T follicular helper cell (primary cell): ENCODE measurements around the gene IFT81.
"Not testable (repeated sequence)": the region's sequence is repeated elsewhere in the genome, so short reads cannot be mapped to it uniquely, and the experiment has no call there.

Source experiments
- DNase-seq: peaks from one replicate; pipeline ENCODE4 v3.0.0-alpha.2; 2020; ENCODE audit warnings: low read depth
- total RNA-seq, 2 experiments: gene quantifications; one replicate each; lab custom pipeline; 2026; lab: John Stamatoyannopoulos, UW

Gene IFT81, protein sequence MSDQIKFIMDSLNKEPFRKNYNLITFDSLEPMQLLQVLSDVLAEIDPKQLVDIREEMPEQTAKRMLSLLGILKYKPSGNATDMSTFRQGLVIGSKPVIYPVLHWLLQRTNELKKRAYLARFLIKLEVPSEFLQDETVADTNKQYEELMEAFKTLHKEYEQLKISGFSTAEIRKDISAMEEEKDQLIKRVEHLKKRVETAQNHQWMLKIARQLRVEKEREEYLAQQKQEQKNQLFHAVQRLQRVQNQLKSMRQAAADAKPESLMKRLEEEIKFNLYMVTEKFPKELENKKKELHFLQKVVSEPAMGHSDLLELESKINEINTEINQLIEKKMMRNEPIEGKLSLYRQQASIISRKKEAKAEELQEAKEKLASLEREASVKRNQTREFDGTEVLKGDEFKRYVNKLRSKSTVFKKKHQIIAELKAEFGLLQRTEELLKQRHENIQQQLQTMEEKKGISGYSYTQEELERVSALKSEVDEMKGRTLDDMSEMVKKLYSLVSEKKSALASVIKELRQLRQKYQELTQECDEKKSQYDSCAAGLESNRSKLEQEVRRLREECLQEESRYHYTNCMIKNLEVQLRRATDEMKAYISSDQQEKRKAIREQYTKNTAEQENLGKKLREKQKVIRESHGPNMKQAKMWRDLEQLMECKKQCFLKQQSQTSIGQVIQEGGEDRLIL
- total RNA-seq = 3.2 to 5.2 reads per million in 2 experiments

DNA sequence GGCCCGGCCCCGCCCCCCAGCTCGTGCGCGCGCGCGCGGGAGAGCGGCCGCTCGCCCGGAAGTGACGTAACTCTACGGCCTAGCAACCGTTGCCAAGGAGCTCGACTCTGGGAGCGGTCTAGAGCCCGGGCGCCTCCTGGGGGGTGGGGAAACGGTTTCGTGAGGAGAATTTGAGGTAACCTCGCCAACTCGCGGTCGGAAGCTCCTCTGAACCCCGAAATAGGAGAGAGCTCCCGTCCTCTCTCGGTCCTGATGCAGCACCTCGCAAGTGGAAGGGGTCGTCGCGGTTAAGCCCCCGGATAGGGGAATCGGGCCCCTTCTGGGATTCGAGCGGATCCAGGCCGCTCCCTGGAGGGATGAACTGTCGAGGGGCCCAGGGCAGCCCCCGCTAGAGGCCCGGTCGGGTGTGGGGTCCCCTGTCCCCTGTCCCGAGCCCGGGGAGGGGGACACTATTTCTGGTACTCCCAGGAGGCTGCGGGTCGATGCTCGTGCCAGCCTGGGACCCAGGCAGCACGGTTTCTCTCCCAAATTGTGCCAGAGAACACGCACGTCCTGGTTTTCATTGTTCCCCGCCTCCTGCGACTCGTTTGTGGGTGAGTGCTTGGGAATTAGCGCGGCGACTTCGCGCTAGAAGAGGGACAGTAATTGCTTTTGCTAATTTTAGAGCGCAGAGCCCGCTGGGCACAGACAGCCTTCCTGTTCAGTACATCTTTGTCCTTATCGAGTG is at the start of gene IFT81:
Gene IFT81 (plus strand): TSS at position 89 of the 727 bp plus-strand sequence. CDS start 3,024 bp downstream, outside the sequence.
- DNase-seq = peak; percentile 97

DNA sequence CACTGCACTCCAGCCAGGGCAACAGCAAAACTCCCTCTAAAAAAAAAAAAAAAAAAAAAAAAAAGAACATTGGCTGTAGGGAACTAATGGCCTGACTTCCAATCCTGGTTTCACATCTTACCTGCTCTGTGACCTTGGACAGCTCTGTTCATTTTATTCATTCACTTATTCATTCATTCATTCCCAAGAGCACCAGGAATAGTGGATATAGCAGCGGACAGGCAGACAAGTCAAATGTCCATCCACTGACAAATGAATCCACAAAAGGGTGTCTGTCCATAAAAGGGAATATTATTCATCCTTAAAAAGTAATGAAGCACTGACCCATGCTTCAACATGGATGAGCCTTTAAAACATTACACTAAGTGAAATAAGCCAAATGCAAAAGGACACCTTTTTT is 48.3 kb upstream of the IFT81 start:
- no peak for DNase-seq

DNA sequence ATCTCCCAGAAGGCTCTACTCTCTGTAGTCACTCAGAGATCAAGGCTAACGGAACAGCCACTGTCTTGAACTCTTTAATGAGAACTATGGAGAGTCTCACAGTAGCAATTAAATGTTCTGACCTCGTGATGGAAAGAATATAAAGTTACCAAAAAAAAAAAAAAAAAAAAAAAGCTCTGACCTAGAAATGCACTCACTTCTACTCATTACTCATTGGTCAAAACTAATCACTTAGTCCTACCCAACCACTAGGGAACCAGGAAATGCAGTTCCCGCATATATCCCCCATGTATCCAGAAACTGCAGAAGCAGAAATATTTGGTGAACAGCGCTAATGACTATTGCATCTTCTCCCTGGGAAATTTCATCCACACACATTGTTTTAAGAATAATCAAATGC is 46.4 kb upstream of the IFT81 start:
- DNase-seq = no peak

DNA sequence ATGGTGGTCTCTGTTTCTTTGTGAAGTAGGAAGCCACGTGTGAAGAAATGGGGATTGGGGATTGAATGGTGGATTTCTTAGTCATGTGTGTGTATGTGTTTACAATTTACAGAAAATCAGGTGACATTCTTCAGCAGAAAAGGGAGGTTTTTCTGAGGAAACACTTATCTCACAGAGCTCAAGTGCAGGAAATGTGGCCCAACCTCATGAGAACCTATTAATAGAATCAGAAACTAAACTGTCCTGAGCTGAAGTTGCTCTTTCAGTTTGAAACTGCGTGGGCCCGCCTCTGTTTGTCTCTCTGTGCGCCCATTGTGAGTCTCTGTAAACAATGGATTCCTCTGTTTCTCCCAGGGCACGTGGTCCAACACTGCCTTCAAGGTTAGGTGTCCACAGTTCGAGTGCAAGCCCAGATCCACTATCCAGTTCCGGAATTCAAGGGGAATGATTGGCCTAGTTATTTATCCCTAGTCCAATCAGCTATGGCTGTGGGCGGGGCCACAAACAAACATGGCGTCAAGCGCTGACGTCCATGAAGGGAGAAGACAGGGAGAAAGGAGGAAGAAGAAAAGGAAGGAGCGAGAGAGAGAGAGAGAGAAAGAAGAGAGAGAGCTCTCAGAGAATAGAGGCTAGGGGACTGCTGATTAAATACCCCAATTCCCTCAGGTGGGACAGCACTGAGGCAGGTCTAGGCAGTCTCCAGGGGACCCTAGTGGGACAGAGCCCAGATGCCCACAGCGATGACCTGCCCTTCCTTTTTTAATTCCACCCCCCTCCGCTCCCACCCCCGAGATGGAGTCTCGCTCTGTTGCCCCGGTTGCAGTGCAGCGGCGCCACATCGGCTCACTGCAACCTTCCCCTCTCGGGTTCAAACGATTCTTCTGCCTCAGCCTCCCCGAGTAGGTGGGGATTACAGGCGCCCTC is 44.4 kb upstream of the IFT81 start:
- DNase-seq = peak; percentile 54

DNA sequence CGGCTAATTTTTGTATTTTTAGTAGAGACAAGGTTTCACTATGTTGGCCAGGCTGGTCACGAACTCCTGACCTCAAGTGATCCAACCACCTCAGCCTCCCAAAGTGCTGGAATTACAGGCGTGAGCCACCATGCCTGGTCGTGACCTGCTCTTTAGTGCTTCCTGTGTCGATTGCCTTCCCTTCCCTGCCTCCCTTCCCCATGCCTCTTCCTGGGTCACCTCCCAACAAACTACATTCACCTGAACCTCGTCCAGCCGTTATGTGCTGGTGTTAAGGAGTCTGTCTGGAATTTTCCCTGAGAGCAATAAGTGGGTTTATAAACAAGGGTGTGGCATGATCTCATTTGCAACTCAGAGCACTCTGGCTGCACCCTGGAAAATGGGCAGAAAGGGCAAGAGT is 43.7 kb upstream of the IFT81 start:
- no peak for DNase-seq

DNA sequence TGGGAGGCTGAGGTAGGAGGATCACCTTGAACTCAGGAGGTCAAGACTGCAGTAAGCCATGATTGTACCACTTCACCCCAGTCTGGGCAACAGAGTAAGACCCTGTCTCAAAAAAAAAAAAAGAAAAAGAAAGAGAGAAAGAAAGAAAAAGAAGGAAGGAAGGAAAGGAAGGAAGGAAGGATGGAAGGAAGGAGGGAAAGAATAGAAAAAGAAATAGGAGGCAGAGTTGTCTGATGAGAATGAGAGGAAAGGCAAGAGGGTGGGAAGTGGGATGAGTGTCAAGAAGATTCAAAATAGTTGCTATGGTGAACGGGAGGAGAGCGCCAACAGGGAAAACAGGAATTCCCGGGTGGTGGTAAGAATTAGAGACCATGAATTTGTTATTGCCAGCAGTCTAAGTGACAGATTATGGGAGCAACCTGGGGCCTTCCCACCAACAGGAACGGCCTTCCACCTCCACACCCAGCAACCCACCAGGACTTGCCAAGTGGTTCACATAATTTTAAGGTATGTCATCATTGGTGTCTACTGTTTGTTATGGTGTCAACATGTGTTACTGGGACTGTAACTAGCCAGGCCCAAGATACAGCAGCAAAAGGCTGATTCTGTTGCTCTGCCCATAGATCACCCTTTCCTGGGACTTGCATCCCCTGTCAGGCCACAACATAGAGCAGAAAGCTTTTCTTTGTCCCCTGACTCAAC is 39.7 kb upstream of the IFT81 start:
- no peak for DNase-seq

DNA sequence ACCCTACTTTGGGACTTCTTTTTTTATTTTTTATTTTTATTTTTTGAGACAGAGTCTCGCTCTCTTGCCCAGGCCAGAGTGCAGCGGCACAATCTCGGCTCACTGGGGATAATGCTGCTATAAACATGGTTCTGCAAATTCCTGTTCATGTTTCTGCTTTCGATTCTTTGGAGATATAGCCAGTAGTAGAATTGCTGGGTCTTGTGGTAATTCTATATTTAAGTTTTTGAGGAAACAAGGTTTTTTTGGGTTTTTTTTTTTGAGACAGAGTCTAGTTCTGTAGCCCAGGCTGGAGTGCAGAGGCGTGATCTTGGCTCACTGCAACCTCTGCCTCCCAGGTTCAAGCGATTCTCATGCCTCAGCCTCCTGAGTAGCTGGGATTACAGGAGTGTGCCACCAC is 35.9 kb upstream of the IFT81 start:
- DNase-seq = not testable (repeated sequence)

DNA sequence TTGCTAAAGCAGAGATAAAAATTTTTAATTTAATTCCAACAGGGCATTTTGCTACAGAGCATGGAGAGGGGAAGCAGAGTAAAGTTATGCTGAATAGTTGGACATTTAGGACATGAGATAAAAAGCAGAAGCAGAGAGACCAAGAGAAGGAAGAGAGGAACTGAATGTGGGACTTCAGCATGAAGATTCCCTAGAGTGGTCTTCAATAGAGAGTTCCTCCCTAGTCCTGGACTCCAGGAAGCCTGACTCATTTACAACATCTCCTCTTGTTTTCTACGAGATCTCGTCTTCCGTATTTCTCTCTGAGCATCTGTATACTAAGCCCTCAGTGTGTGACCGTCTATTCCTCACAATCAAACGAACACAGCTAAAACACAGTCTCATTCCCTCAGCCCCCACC is 35.2 kb upstream of the IFT81 start:
- DNase-seq = no peak

DNA sequence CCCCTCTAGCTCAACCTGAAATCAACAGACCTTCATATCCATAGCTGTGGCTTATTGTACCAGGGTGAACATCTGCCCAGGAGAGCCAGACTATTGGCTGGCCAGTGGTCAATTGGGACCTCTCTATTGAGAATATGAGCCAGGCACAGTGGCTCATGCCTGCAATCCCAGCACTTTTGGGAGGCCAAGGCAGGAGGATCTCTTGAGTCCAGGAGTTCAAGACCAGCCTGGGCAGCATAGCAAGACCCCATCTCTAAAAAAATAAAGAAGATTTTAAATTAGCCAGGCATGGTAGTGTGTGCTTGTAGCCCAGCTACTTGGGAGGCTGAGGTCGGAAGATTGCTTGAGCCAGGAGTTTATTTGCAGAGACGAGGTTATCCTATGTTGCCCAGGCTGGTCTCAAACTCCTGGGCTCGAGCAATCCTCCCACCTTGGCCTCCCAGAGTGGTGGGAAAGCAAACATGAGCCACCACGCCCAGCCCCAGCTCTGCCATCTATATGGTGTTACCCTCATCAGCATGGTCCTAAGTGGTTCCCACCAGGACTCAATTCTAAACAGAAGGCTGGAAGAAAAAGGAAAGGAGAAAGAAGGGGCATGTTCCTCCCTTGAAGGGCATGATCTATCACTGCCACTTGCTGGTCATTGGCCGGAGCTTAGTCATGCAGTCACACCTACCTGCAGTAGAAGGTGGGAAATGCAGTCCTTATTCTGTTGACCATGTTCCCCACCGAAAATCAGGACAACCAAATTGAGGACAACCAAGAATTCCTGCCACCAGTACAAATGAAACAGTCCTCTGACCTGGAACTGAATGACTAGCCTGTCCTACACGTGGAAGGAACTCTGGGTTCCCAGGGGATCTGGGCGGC is 33.7 kb upstream of the IFT81 start:
- DNase-seq = no peak

DNA sequence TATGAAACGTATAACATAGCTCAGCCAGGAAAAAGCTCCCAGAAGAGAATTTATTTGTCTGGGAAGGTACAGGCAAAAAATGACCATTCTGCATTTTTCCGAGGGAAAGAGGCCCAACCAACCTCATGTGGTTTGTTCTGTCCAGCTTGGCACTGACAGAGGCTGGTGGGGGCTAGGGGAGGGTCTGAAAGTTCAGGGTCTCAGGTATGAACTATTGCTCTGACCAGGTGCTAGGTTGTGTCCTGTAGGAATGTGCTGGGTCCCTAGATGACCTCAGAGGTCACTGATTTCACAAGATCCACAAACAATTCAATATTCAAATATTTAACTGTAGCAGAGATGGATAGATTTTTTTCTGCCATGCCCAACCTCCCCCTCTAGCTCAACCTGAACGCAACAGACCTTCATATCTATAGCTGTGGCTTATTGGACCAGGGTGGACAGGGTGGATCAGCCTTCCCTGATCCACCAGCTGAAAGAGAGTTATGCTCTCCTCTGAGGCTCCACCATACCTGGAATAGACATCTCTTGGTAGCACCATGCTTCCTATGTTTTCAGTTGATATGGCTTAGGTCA is 32.9 kb upstream of the IFT81 start:
- no peak for DNase-seq

DNA sequence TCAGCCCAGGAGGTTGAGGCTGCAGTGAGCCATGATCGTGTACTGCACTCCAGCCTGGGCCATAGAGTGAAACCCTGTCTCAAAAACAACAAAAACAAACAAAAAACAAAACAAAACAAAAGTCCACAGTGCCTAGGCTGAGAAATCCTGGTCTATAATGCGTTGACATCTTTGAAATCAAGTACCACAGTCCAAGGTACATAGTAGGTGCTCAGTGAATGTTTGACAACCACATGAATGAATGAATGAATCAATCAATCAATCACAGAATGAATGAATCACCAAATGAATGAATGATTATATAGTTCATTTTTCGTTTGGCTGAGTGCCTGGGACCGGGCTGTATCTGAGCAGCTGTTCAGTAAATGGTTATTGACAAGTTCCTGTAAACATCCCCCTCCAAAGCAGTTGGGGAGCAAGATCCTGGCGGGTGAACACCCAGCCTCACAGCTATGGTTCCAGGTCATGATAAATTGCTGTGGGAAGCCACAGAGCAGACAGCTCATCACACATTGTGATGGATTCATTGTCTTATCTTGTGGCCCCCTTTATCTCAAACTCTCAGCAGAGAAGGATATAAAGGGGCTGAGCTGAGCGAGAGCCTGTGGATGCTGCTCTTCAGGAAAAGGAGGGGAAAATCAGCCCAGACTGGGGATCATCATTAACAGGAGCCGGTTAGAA is 30.4 kb upstream of the IFT81 start:
- no peak for DNase-seq

DNA sequence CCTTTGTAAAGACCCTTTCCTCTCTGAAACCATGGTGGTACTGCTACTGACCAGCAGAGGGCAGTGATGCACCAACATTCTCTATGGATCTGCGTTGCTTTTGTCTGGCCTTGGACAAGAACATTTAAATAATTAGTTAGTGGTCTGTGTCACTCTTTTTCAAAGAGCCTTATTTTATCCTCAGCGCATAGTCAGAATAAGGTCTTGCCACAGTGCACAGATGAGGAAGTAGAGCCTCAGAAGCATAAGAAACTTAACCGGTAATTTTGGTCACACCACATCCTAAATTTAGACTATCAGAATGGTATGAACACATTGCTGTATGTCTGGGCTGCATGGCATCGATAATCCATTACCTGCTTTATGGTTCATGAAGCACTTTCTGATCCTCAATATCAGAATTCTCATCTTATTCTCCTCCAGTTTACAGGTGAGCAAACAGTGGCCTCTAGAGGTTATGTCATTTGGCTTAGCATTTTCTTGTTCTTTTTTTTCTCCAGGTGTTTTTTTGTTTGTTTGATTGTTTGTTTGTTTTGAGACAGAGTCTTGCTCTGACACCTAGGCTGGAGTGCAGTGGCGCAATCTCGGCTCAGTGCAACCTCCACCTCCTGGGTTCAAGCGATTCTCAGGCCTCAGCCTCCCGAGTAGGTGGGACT is 23.7 kb upstream of the IFT81 start:
- DNase-seq = peak; percentile 42

DNA sequence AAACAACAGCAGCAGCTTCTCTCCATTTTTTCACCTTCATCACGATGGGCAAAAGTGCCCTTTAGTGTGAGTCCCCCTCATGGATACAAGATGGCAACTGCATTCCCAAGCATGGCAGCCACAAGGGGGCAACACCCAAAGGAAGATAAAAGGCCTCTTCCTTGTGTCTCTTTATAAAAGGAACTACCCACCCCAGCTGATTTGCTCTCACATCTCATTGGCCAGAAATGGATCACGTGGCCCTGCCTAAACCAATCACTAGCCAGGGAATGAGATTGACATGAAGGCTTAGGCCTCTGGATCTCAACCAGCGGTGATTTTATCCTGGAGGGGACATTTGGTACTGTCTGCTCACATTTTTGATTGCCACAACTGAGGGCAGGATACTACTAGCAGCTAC is 21.9 kb upstream of the IFT81 start:
- DNase-seq = peak; percentile 5

DNA sequence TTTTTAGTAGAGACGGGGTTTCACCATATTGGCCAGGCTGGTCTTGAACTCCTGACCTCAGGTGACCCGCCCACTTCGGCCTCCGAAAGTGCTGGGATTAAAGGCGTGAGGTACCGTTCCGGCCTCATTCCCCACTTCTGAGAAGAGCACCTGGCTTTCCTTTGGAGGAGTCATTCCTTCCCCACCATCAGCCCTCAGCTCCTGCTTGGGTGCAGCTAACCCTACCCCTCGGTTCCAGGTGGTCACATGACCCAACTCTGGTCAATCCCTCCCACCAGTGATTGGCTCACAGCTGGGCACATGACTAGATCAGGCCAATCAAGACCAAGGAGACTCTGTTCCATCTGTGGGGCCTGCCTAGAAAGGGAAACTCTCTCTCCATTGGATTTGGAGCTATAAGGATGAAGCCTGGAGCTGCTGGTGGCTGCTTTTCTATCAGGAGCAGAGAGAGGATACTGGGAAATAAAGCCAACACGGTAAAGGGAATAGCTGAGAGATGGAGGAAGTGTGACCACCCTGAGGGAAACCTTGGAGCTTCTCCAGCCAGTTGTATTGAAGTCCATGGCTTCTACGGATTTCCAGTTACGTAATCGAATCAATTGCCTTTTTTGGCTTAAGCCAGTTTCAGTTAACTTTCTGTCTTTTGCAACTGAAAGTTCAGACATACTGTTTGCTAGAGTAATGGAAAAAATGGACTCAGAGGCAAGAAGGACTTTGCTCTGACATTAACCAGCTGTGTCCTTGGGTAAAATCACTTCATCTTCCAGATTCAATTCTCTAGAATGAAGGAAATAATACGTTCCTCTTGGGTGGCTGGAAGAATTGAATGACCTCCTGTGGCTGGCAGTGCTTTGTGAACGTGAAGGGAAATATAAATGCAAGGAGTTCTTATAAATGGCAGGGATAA is 19.7 kb upstream of the IFT81 start:
- no peak for DNase-seq

DNA sequence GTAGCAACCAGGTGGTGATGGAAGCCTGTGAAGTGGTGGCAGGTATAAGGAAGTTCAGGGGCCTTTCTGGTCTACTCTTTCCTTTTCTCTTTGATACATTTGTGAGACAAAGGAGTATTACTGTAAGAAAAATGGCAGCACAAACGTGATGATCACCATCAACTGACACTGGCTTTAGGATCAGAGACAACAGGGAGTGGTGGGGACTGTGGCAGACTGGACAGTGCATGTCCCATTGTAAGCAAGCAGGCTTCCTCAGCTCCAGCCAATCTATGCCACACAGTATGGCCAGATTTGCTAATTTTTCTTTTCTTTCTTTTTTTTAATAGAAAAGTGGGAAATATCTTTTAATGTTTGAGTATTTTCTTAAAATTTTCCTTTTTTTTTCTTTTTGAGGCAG is 19.0 kb upstream of the IFT81 start:
- DNase-seq = no peak

DNA sequence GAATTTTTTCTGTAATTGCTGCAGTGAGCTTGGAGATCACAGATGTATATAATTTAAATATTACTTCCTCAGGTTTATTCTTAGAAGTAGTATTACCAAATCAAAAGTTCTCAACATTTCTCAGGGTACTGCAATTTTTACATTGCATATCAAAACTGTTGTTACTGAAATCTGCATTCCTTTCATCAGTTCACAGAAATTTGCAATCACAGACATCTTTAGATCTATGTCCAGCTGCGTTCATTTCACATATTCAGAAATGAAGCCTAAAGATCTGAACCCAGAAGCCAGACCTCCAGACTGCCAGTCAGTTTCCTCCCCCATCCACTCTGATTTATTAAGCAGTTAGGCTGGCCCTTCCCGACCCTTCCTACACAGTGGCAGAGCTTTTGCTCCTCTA is 18.2 kb upstream of the IFT81 start:
- DNase-seq = no peak
